ENCODE data around the gene MPRIP.

Gene MPRIP

DNA sequence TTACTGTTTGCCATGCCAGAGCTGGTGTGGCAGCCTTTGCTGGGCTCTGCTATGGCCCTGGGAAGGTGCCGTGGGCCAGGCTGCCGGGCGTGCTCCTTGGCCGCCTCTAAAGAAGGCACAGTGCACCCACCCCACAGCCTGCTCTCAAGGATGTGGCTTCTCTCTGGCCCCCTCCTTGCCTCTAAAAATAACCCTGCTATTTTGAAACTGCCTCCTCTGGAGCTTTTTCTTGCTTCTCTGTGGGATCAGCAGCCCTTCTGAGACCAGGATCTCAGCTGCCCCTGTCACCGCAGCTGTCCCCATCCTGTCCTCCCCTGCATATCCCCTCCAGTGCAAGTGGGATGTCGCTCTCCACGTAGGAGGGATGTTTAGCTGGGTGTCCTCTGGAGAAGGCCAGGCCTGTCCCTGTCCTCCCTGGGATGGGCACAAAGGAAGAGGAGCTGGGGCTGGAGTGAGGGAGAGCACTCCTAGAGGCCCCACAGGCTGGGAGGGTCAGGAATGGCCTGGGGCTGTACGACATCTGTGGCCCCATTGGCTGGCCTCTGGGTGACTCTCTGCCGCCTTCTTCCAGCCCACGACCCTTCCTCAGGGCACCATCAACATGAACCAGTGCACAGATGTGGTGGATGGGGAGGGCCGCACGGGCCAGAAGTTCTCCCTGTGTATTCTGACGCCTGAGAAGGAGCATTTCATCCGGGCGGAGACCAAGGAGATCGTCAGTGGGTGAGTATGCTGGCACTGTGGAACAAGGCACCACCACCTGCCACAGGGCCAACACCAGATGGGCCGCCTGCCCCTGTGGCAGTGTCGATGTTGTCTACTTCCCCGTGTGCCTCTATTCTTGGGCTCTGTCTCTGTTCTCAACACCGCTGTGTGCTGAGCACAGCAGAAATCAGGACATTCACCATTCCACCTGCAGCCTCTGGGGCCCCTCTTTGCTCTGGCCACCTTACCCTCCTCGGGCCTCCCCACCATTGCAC is 84.2 kb downstream of the MPRIP start:
- Histone ChIP-seq H3K36me3 (ENCODE audit: control insufficient read depth in 2 of 2, insufficient read depth in 1 of 2, low read length in 2 of 2) (peaks cover 0 to 50% of the 10 kb centered on the region in 2 experiments; a peak in 2 of 3 replicates), H3K27ac (ENCODE audit: extremely low read depth, low read depth, low read length) (no peak overlapping the region), H3K4me3 (ENCODE audit: low read depth, low read length) (no peak overlapping the region), H3K4me1 (ENCODE audit: control insufficient read depth, insufficient read depth, low read length) (no peaks in the 10 kb centered on the region), H3K9me3 (ENCODE audit: control insufficient read depth, insufficient read depth, low read depth, low read length) (no peaks in the 10 kb centered on the region)
- ChIA-PET CTCF (interaction anchor here (0.5 to 0.7 kb wide), 3 partner anchors 15 to 136 kb away, joined by 3 to 4 read pairs (median 3); no protein-coding TSS in a partner anchor), POLR2A (interaction anchor here (0.6 kb wide), 1 partner anchor 1077 kb away, joined by 9 read pairs; no protein-coding TSS in a partner anchor)
- no peak for TF ChIP-seq ZNF146 (tag by site-specific recombination; IDR thresholded peaks at IDR 0.05)
- no peak for TF ChIP-seq ZNF132 (tag by site-specific recombination; IDR thresholded peaks at IDR 0.05; ENCODE audit: borderline replicate concordance)
- TF ChIP-seq, protein P1, sequence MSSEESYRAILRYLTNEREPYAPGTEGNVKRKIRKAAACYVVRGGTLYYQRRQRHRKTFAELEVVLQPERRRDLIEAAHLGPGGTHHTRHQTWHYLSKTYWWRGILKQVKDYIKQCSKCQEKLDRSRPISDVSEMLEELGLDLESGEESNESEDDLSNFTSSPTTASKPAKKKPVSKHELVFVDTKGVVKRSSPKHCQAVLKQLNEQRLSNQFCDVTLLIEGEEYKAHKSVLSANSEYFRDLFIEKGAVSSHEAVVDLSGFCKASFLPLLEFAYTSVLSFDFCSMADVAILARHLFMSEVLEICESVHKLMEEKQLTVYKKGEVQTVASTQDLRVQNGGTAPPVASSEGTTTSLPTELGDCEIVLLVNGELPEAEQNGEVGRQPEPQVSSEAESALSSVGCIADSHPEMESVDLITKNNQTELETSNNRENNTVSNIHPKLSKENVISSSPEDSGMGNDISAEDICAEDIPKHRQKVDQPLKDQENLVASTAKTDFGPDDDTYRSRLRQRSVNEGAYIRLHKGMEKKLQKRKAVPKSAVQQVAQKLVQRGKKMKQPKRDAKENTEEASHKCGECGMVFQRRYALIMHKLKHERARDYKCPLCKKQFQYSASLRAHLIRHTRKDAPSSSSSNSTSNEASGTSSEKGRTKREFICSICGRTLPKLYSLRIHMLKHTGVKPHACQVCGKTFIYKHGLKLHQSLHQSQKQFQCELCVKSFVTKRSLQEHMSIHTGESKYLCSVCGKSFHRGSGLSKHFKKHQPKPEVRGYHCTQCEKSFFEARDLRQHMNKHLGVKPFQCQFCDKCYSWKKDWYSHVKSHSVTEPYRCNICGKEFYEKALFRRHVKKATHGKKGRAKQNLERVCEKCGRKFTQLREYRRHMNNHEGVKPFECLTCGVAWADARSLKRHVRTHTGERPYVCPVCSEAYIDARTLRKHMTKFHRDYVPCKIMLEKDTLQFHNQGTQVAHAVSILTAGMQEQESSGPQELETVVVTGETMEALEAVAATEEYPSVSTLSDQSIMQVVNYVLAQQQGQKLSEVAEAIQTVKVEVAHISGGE (tag by site-specific recombination; conservative IDR thresholded peaks at IDR 0.05; ENCODE audit: low read depth) = no peak
- TF ChIP-seq ZXDB (tag by site-specific recombination; IDR thresholded peaks at IDR 0.05) = no peak
- no peak for TF ChIP-seq SP3 (tag by site-specific recombination; IDR thresholded peaks at IDR 0.05)
- TF ChIP-seq, protein P2, sequence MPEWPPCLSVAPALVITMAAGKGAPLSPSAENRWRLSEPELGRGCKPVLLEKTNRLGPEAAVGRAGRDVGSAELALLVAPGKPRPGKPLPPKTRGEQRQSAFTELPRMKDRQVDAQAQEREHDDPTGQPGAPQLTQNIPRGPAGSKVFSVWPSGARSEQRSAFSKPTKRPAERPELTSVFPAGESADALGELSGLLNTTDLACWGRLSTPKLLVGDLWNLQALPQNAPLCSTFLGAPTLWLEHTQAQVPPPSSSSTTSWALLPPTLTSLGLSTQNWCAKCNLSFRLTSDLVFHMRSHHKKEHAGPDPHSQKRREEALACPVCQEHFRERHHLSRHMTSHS (tag by site-specific recombination; IDR thresholded peaks at IDR 0.05) = no peak
- no peak for TF ChIP-seq OVOL3 (tag by site-specific recombination; IDR thresholded peaks at IDR 0.05)
- TF ChIP-seq ZNF571 (tag by site-specific recombination; IDR thresholded peaks at IDR 0.05) = no peak
- TF ChIP-seq SETDB1 (IDR thresholded peaks at IDR 0.05; ENCODE audit: insufficient read length, low read length) = no peak
- no peak for TF ChIP-seq ZNF629 (tag by site-specific recombination; IDR thresholded peaks at IDR 0.05)
- TF ChIP-seq ZNF37A (tag by site-specific recombination; IDR thresholded peaks at IDR 0.05) = no peak
- TF ChIP-seq ZNF473 (tag by site-specific recombination; IDR thresholded peaks at IDR 0.05) = no peak
- TF ChIP-seq ZNF561 (tag by site-specific recombination; IDR thresholded peaks at IDR 0.05; ENCODE audit: borderline replicate concordance) = no peak
- TF ChIP-seq, protein P3, sequence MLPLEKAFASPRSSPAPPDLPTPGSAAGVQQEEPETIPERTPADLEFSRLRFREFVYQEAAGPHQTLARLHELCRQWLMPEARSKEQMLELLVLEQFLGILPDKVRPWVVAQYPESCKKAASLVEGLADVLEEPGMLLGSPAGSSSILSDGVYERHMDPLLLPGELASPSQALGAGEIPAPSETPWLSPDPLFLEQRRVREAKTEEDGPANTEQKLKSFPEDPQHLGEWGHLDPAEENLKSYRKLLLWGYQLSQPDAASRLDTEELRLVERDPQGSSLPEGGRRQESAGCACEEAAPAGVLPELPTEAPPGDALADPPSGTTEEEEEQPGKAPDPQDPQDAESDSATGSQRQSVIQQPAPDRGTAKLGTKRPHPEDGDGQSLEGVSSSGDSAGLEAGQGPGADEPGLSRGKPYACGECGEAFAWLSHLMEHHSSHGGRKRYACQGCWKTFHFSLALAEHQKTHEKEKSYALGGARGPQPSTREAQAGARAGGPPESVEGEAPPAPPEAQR (tag by site-specific recombination; IDR thresholded peaks at IDR 0.05) = no peak
- no peak for TF ChIP-seq ZNF776 (tag by site-specific recombination; IDR thresholded peaks at IDR 0.05; ENCODE audit: borderline replicate concordance)
- TF ChIP-seq, protein P4, sequence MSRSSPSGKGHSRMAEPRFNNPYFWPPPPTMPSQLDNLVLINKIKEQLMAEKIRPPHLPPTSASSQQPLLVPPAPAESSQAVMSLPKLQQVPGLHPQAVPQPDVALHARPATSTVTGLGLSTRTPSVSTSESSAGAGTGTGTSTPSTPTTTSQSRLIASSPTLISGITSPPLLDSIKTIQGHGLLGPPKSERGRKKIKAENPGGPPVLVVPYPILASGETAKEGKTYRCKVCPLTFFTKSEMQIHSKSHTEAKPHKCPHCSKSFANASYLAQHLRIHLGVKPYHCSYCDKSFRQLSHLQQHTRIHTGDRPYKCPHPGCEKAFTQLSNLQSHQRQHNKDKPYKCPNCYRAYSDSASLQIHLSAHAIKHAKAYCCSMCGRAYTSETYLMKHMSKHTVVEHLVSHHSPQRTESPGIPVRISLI (tag by site-specific recombination; IDR thresholded peaks at IDR 0.05) = no peak
- TF ChIP-seq ZNF747 (tag by site-specific recombination; IDR thresholded peaks at IDR 0.05) = no peak

DNA sequence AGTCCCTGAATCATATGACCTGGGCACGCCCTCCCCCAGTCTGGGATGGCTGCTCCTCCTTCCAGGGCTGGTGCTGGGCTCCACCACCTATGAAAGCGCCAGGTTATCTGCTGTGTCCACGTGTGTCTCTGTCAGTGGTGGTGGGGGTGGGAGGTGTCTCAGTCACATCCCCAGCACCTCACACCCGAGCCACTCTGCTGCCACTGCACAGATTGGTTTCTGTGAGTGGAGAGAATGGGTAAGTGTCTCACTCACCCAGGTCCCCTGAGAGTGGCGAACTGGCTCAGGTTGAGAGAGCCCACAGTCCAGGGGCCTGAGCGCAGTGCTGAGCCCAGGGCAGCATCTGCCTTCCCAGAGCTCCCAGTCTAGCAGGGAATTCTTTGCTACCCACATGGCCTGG is 84.9 kb downstream of the MPRIP start:
- no peak overlapping the region for H3K4me3 ChIP-seq (ENCODE audit: low read depth, low read length)
- H3K36me3 ChIP-seq (ENCODE audit: control insufficient read depth in 2 of 2, insufficient read depth in 1 of 2, low read length in 2 of 2) = peaks cover 0 to 57% of the 10 kb centered on the region in 2 experiments; a peak in 2 of 3 replicates
- no peaks in the 10 kb centered on the region for H3K9me3 ChIP-seq (ENCODE audit: control insufficient read depth, insufficient read depth, low read depth, low read length)
- ChIA-PET CTCF (interaction anchor here (0.6 to 4.0 kb wide), 3 partner anchors 14 to 624 kb away, joined by 3 to 20 read pairs (median 3); no protein-coding TSS in a partner anchor), POLR2A (no interaction called here)
- TF ChIP-seq ZNF132 (tag by site-specific recombination; IDR thresholded peaks at IDR 0.05; ENCODE audit: borderline replicate concordance) (no peak), KLF8 (tag by site-specific recombination; IDR thresholded peaks at IDR 0.05) (no peak)
- no peak overlapping the region for H3K27ac ChIP-seq (ENCODE audit: extremely low read depth, low read depth, low read length)
- H3K4me1 ChIP-seq (ENCODE audit: control insufficient read depth, insufficient read depth, low read length) = no peaks in the 10 kb centered on the region
